Measurements from ENCODE around the gene TSPAN15.

Gene TSPAN15

GRCh38 chr10:69475433-69475830, 24.2 kb downstream of the TSPAN15 start:
- Histone ChIP-seq H3K4ac (ENCODE audit: low read depth, low read length) (no peak overlapping the region), H3K9me3 (ENCODE audit: insufficient read depth, low read depth, low read length) (peaks cover 2% of the 10 kb centered on the region), H3K36me3 (ENCODE audit: control insufficient read depth in 1 of 2, insufficient read depth in 2 of 2, low read length in 2 of 2) (no peaks in the 10 kb centered on the region), H3K27ac (ENCODE audit: low read depth, low read length) (no peak overlapping the region), H3K79me2 (ENCODE audit: control insufficient read depth, insufficient read depth, low read length, poor library complexity) (no peaks in the 10 kb centered on the region), H3K23ac (ENCODE audit: low read length) (no peak overlapping the region), H2BK12ac (ENCODE audit: low read length) (no peak overlapping the region), H4K12ac (ENCODE audit: low read depth, low read length) (no peak overlapping the region), H3K79me1 (ENCODE audit: low read length) (no peaks in the 10 kb centered on the region), H3K18ac (ENCODE audit: low read length) (no peak overlapping the region), H3K9ac (ENCODE audit: low read length) (no peak overlapping the region), H4K8ac (ENCODE audit: low read depth, low read length) (no peak overlapping the region), H3K4me2 (ENCODE audit: low read length) (no peak overlapping the region), H3K14ac (ENCODE audit: low read length) (no peak overlapping the region), H3K4me3 (ENCODE audit: low read depth, low read length) (no peak overlapping the region), H3K4me1 (ENCODE audit: control insufficient read depth in 1 of 2, insufficient read depth in 2 of 2, low read length in 2 of 2) (peaks cover 8 to 28% of the 10 kb centered on the region in 2 experiments), H2BK5ac (ENCODE audit: low read depth, low read length, poor library complexity) (no peak overlapping the region), H3K27me3 (ENCODE audit: insufficient read depth, low read length) (no peaks in the 10 kb centered on the region), H4K91ac (ENCODE audit: low read depth, low read length) (no peak overlapping the region), H2AK5ac (ENCODE audit: low read length) (no peak overlapping the region), H2BK120ac (ENCODE audit: insufficient read depth, low read length, poor library complexity) (peak overlapping the region; percentile 12), H2AFZ (ENCODE audit: insufficient read depth, low read length, poor library complexity) (no peak overlapping the region)
- no peak for DNase-seq
- no CpG with 5 or more reads among the region's 2 CpGs for WGBS (ENCODE audit: extremely low coverage, insufficient coverage, insufficient read length)

- no peak overlapping the region for H2AFZ ChIP-seq (ENCODE audit: insufficient read depth, low read length, poor library complexity)
- H3K18ac ChIP-seq (ENCODE audit: low read length), result no peak overlapping the region
- no peak overlapping the region for H3K4me2 ChIP-seq (ENCODE audit: low read length)
- no peak overlapping the region for H3K14ac ChIP-seq (ENCODE audit: low read length)
- H2BK5ac ChIP-seq (ENCODE audit: low read depth, low read length, poor library complexity), result no peak overlapping the region
- no peak overlapping the region for H2BK12ac ChIP-seq (ENCODE audit: low read length)
- H3K4ac ChIP-seq (ENCODE audit: low read depth, low read length), result no peak overlapping the region
- no peak overlapping the region for H3K9ac ChIP-seq (ENCODE audit: low read length)
- no CpG with 5 or more reads among the region's 8 CpGs for WGBS (ENCODE audit: extremely low coverage, insufficient coverage, insufficient read length)
- no peaks in the 10 kb centered on the region for H3K79me2 ChIP-seq (ENCODE audit: control insufficient read depth, insufficient read depth, low read length, poor library complexity)
- H4K12ac ChIP-seq (ENCODE audit: low read depth, low read length), result no peak overlapping the region
- peaks cover 8 to 28% of the 10 kb centered on the region in 2 experiments for H3K4me1 ChIP-seq (ENCODE audit: control insufficient read depth in 1 of 2, insufficient read depth in 2 of 2, low read length in 2 of 2)
- no peaks in the 10 kb centered on the region for H3K9me3 ChIP-seq (ENCODE audit: insufficient read depth, low read depth, low read length)
- no peak overlapping the region for H4K8ac ChIP-seq (ENCODE audit: low read depth, low read length)
- H3K4me3 ChIP-seq (ENCODE audit: low read depth, low read length), result no peak overlapping the region
- H4K91ac ChIP-seq (ENCODE audit: low read depth, low read length), result no peak overlapping the region
- no peaks in the 10 kb centered on the region for H3K79me1 ChIP-seq (ENCODE audit: low read length)
- no peak for DNase-seq
- H2AK5ac ChIP-seq (ENCODE audit: low read length), result no peak overlapping the region
- H3K27ac ChIP-seq (ENCODE audit: low read depth, low read length), result no peak overlapping the region
- no peaks in the 10 kb centered on the region for H3K27me3 ChIP-seq (ENCODE audit: insufficient read depth, low read length)
- H2BK120ac ChIP-seq (ENCODE audit: insufficient read depth, low read length, poor library complexity), result no peak overlapping the region
- no peaks in the 10 kb centered on the region for H3K36me3 ChIP-seq (ENCODE audit: control insufficient read depth in 1 of 2, insufficient read depth in 2 of 2, low read length in 2 of 2)
- no peak overlapping the region for H3K23ac ChIP-seq (ENCODE audit: low read length)
Measured at GRCh38 chr10:69477968-69478597, 26.8 kb downstream of the TSPAN15 start.

GRCh38 chr10:69479240-69480067, 28.2 kb downstream of the TSPAN15 start:
- H3K23ac ChIP-seq (ENCODE audit: low read length), result no peak overlapping the region
- no peak overlapping the region for H2BK12ac ChIP-seq (ENCODE audit: low read length)
- H3K4me2 ChIP-seq (ENCODE audit: low read length), result no peak overlapping the region
- H4K91ac ChIP-seq (ENCODE audit: low read depth, low read length), result no peak overlapping the region
- no peaks in the 10 kb centered on the region for H3K27me3 ChIP-seq (ENCODE audit: insufficient read depth, low read length)
- whole genome bisulfite sequencing (ENCODE audit: extremely low coverage, insufficient coverage, insufficient read length), result no CpG with 5 or more reads among the region's 7 CpGs
- H3K4me1 ChIP-seq (ENCODE audit: control insufficient read depth in 1 of 2, insufficient read depth in 2 of 2, low read length in 2 of 2), result peaks cover 8 to 18% of the 10 kb centered on the region in 2 experiments
- no peaks in the 10 kb centered on the region for H3K79me2 ChIP-seq (ENCODE audit: control insufficient read depth, insufficient read depth, low read length, poor library complexity)
- no peak overlapping the region for H3K14ac ChIP-seq (ENCODE audit: low read length)
- DNase-seq, result no peak
- no peak overlapping the region for H4K8ac ChIP-seq (ENCODE audit: low read depth, low read length)
- no peak overlapping the region for H2BK120ac ChIP-seq (ENCODE audit: insufficient read depth, low read length, poor library complexity)
- H3K9me3 ChIP-seq (ENCODE audit: insufficient read depth, low read depth, low read length), result no peaks in the 10 kb centered on the region
- no peak overlapping the region for H2AK5ac ChIP-seq (ENCODE audit: low read length)
- H3K18ac ChIP-seq (ENCODE audit: low read length), result no peak overlapping the region
- no peak overlapping the region for H3K4me3 ChIP-seq (ENCODE audit: low read depth, low read length)
- no peaks in the 10 kb centered on the region for H3K79me1 ChIP-seq (ENCODE audit: low read length)
- no peak overlapping the region for H3K4ac ChIP-seq (ENCODE audit: low read depth, low read length)
- H3K36me3 ChIP-seq (ENCODE audit: control insufficient read depth in 1 of 2, insufficient read depth in 2 of 2, low read length in 2 of 2), result no peaks in the 10 kb centered on the region
- peak overlapping the region; percentile 6 for H3K27ac ChIP-seq (ENCODE audit: low read depth, low read length)
- no peak overlapping the region for H4K12ac ChIP-seq (ENCODE audit: low read depth, low read length)
- H3K9ac ChIP-seq (ENCODE audit: low read length), result no peak overlapping the region
- no peak overlapping the region for H2BK5ac ChIP-seq (ENCODE audit: low read depth, low read length, poor library complexity)
- H2AFZ ChIP-seq (ENCODE audit: insufficient read depth, low read length, poor library complexity), result no peak overlapping the region

- Histone ChIP-seq H2BK12ac (ENCODE audit: low read length) (no peak overlapping the region), H3K9ac (ENCODE audit: low read length) (no peak overlapping the region), H3K79me1 (ENCODE audit: low read length) (no peaks in the 10 kb centered on the region), H3K9me3 (ENCODE audit: insufficient read depth, low read depth, low read length) (no peaks in the 10 kb centered on the region), H3K14ac (ENCODE audit: low read length) (no peak overlapping the region), H3K4me3 (ENCODE audit: low read depth, low read length) (no peak overlapping the region), H3K18ac (ENCODE audit: low read length) (no peak overlapping the region), H3K27ac (ENCODE audit: low read depth, low read length) (peak overlapping the region; percentile 6), H2BK120ac (ENCODE audit: insufficient read depth, low read length, poor library complexity) (no peak overlapping the region), H4K12ac (ENCODE audit: low read depth, low read length) (no peak overlapping the region), H2BK5ac (ENCODE audit: low read depth, low read length, poor library complexity) (no peak overlapping the region), H3K27me3 (ENCODE audit: insufficient read depth, low read length) (no peaks in the 10 kb centered on the region), H3K23ac (ENCODE audit: low read length) (no peak overlapping the region), H3K36me3 (ENCODE audit: control insufficient read depth in 1 of 2, insufficient read depth in 2 of 2, low read length in 2 of 2) (no peaks in the 10 kb centered on the region), H2AK5ac (ENCODE audit: low read length) (no peak overlapping the region), H3K4me1 (ENCODE audit: control insufficient read depth in 1 of 2, insufficient read depth in 2 of 2, low read length in 2 of 2) (peaks cover 13 to 19% of the 10 kb centered on the region in 2 experiments), H2AFZ (ENCODE audit: insufficient read depth, low read length, poor library complexity) (no peak overlapping the region), H4K91ac (ENCODE audit: low read depth, low read length) (no peak overlapping the region), H4K8ac (ENCODE audit: low read depth, low read length) (no peak overlapping the region), H3K4me2 (ENCODE audit: low read length) (no peak overlapping the region), H3K79me2 (ENCODE audit: control insufficient read depth, insufficient read depth, low read length, poor library complexity) (no peaks in the 10 kb centered on the region), H3K4ac (ENCODE audit: low read depth, low read length) (no peak overlapping the region)
- no CpG with 5 or more reads among the region's 1 CpG for WGBS (ENCODE audit: extremely low coverage, insufficient coverage, insufficient read length)
- no peak for DNase-seq
Measured at GRCh38 chr10:69480068-69480412, 28.8 kb downstream of the TSPAN15 start.

Measured in trophoblast cell (in vitro differentiated cells and primary cell).